Measurements from ENCODE around the gene DZIP1. TPM values are rescaled to one million over a fixed set of nuclear protein-coding genes. Genes with fewer than 3 reads are reported as not detected.

Gene DZIP1
- total RNA-seq, 3 donors from 2014 or later (not counting 1 experiment from before 2014, with no cell fraction given), result not detected

DNA sequence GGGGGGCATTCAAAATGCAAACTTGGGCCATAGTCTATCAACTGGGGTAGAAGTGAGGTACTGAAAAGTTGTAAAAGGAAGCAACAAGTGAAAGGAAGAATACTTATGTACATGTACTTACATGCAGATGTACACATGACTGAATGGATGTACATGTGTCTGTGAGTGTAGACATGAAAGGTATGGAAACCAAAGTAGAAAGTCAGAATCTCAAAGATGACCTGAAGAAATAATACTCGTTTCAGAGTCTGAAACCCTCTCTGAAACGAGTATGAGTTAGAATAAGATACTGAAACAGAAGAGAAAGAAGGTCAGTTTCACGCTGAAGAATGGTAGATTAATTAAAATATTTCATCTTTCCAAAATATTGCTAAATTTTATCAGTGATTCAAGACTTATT is 13.9 kb downstream of the DZIP1 start:
- no peak overlapping the region for H3K4me3 ChIP-seq (ENCODE audit: low read length)
- ATAC-seq (no peak), DNase-seq (no peak)
- no peaks in the 10 kb centered on the region for H3K27me3 ChIP-seq (ENCODE audit: control insufficient read depth, insufficient read depth, low read length)
- no peaks in the 10 kb centered on the region for H3K36me3 ChIP-seq (ENCODE audit: control insufficient read depth, insufficient read depth, low read length)
- H3K4me1 ChIP-seq (ENCODE audit: control insufficient read depth, insufficient read depth, low read length), result no peaks in the 10 kb centered on the region
- Mint-ChIP-seq H3K27ac (no peak overlapping the region), H3K9me3 (no peaks in the 10 kb centered on the region), H3K36me3 (no peaks in the 10 kb centered on the region), H3K4me3 (no peak overlapping the region), H3K27me3 (ENCODE audit: low read depth in 2 of 2) (peaks cover 5 to 25% of the 10 kb centered on the region in 2 donors), H3K4me1 (no peaks in the 10 kb centered on the region)
- H3K9me3 ChIP-seq (ENCODE audit: control insufficient read depth, insufficient read depth, low read length), result no peaks in the 10 kb centered on the region
- no peak for TF ChIP-seq CTCF (IDR thresholded peaks at IDR 0.05)
- WGBS (ENCODE audit: insufficient coverage), result 48% methylated on average over 2 of the region's 3 CpGs
- intact Hi-C loops (cut with micrococcal nuclease), result no loop called here
- H3K27ac ChIP-seq (ENCODE audit: low read length), result no peak overlapping the region

- Mint-ChIP-seq H3K27ac (no peak overlapping the region), H3K9me3 (no peaks in the 10 kb centered on the region), H3K4me3 (no peak overlapping the region), H3K27me3 (ENCODE audit: low read depth in 2 of 2) (peaks cover 19 to 31% of the 10 kb centered on the region in 2 donors), H3K4me1 (no peaks in the 10 kb centered on the region), H3K36me3 (no peaks in the 10 kb centered on the region)
- H3K4me1 ChIP-seq (ENCODE audit: control insufficient read depth, insufficient read depth, low read length), result no peaks in the 10 kb centered on the region
- H3K27ac ChIP-seq (ENCODE audit: low read length), result no peak overlapping the region
- intact Hi-C loops (cut with micrococcal nuclease), result no loop called here
- no peaks in the 10 kb centered on the region for H3K36me3 ChIP-seq (ENCODE audit: control insufficient read depth, insufficient read depth, low read length)
- DNase-seq (no peak), ATAC-seq (no peak)
- no peaks in the 10 kb centered on the region for H3K27me3 ChIP-seq (ENCODE audit: control insufficient read depth, insufficient read depth, low read length)
- no peaks in the 10 kb centered on the region for H3K9me3 ChIP-seq (ENCODE audit: control insufficient read depth, insufficient read depth, low read length)
- TF ChIP-seq CTCF (IDR thresholded peaks at IDR 0.05), result no peak
- 71% methylated on average over 4 of the region's 4 CpGs for whole genome bisulfite sequencing (ENCODE audit: insufficient coverage)
- no peak overlapping the region for H3K4me3 ChIP-seq (ENCODE audit: low read length)
Observed at GRCh38 chr13:95629071-95629470, 15.4 kb downstream of the DZIP1 start.

DNA sequence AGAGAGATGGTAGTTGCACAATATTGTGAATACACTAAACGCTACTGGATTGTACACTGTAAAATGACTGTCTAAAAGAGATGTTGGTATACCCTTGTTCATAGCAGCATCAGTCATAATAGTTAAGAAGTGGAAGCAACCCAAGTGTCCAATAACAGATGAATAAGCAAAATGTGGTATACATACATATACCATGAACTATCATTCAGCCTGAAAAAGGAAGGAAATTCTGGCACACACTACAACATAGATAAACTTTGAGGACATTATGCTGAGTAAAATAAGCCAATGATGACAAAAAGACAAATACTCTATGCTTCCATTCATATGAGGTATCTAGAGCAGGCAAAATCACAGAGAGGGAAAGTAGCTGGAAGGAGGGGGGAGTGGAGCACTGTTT is 16.0 kb downstream of the DZIP1 start:
- Mint-ChIP-seq H3K4me3 (no peak overlapping the region), H3K27ac (no peak overlapping the region), H3K27me3 (ENCODE audit: low read depth in 2 of 2) (peaks cover 19 to 29% of the 10 kb centered on the region in 2 donors), H3K4me1 (no peaks in the 10 kb centered on the region), H3K9me3 (no peaks in the 10 kb centered on the region), H3K36me3 (no peaks in the 10 kb centered on the region)
- no peaks in the 10 kb centered on the region for H3K4me1 ChIP-seq (ENCODE audit: control insufficient read depth, insufficient read depth, low read length)
- DNase-seq (no peak), ATAC-seq (no peak)
- H3K9me3 ChIP-seq (ENCODE audit: control insufficient read depth, insufficient read depth, low read length), result no peaks in the 10 kb centered on the region
- H3K36me3 ChIP-seq (ENCODE audit: control insufficient read depth, insufficient read depth, low read length), result no peaks in the 10 kb centered on the region
- no peaks in the 10 kb centered on the region for H3K27me3 ChIP-seq (ENCODE audit: control insufficient read depth, insufficient read depth, low read length)
- WGBS (ENCODE audit: insufficient coverage), result 80% methylated on average over 1 of the region's 1 CpG
- H3K27ac ChIP-seq (ENCODE audit: low read length), result no peak overlapping the region
- intact Hi-C loops (cut with micrococcal nuclease), result no loop called here
- no peak for TF ChIP-seq CTCF (IDR thresholded peaks at IDR 0.05)
- H3K4me3 ChIP-seq (ENCODE audit: low read length), result no peak overlapping the region

DNA sequence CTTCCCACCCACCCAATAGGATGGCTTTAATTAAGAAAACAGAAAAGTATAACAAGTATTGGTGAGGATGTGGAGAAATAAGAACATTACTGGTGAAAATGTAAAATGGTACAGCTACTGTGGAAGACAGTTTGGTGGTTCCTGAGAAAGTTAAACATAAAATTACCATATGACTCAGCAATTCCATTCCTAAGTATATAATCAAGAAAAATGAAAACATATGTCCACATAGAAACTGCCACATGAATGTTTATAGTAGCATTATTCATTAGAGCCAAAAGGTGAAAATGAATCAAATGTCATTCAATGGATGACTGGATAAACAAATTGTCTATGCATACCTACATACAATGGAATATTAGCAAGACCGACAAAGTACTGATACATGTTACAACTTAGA is 16.9 kb downstream of the DZIP1 start:
- peaks cover 19 to 26% of the 10 kb centered on the region in 2 donors for H3K27me3 Mint-ChIP-seq (ENCODE audit: low read depth in 2 of 2)
- intact Hi-C loops (cut with micrococcal nuclease), result no loop called here
- no peaks in the 10 kb centered on the region for H3K4me1 Mint-ChIP-seq
- no peaks in the 10 kb centered on the region for H3K36me3 Mint-ChIP-seq
- ATAC-seq (no peak), DNase-seq (no peak)
- no peak for TF ChIP-seq CTCF (IDR thresholded peaks at IDR 0.05)
- no peak overlapping the region for H3K4me3 Mint-ChIP-seq
- H3K27me3 ChIP-seq (ENCODE audit: control insufficient read depth, insufficient read depth, low read length), result no peaks in the 10 kb centered on the region
- H3K27ac ChIP-seq (ENCODE audit: low read length), result no peak overlapping the region
- WGBS (ENCODE audit: insufficient coverage), result 80% methylated on average over 1 of the region's 1 CpG
- no peaks in the 10 kb centered on the region for H3K9me3 Mint-ChIP-seq
- H3K4me3 ChIP-seq (ENCODE audit: low read length), result no peak overlapping the region
- no peaks in the 10 kb centered on the region for H3K4me1 ChIP-seq (ENCODE audit: control insufficient read depth, insufficient read depth, low read length)
- H3K36me3 ChIP-seq (ENCODE audit: control insufficient read depth, insufficient read depth, low read length), result no peaks in the 10 kb centered on the region
- no peaks in the 10 kb centered on the region for H3K9me3 ChIP-seq (ENCODE audit: control insufficient read depth, insufficient read depth, low read length)
- H3K27ac Mint-ChIP-seq, result no peak overlapping the region

All from natural killer cell (primary cell).